DND-41 (cell line): ENCODE measurements around the gene KCNJ13.

ENCODE experiments used
- ATAC-seq: fragments of 200-7000 bp; cut with Tn5 transposase; 3 replicates; pipeline ENCODE4 v1.9.1; 2021; ENCODE audit warnings: low read depth; ENCODE audit not compliant: insufficient read depth
- DNase-seq: peaks from one replicate; pipeline ENCODE4 v3.0.0-alpha.2; 2020
- H2AFZ ChIP-seq: 2 replicates; pipeline ENCODE4 v1.6.0; 2012; ENCODE audit warnings: low read depth, low read length
- H3K27ac ChIP-seq: 2 replicates; pipeline ENCODE4 v1.5.1; 2012; ENCODE audit warnings: low read length, inconsistent platforms
- H3K27me3 ChIP-seq: fragments of 200-600 bp; sonication (generic); 2 replicates; pipeline ENCODE4 v1.6.0; 2012; ENCODE audit warnings: low read length, mild to moderate bottlenecking, inconsistent platforms; ENCODE audit not compliant: insufficient read depth, poor library complexity
- H3K36me3 ChIP-seq: 2 replicates; pipeline ENCODE4 v1.5.1; 2012; ENCODE audit warnings: low read length, inconsistent platforms; ENCODE audit not compliant: insufficient read depth
- H3K4me1 ChIP-seq: 2 replicates; pipeline ENCODE4 v1.5.1; 2012; ENCODE audit warnings: mild to moderate bottlenecking, low read length; ENCODE audit not compliant: insufficient read depth
- H3K4me2 ChIP-seq: 2 replicates; pipeline ENCODE4 v1.6.0; 2012; ENCODE audit warnings: mild to moderate bottlenecking, moderate library complexity, low read length, inconsistent platforms; ENCODE audit not compliant: insufficient read depth
- H3K4me3 ChIP-seq, 2 experiments: fragments of 200-600 bp in 1 of 2; shearing (Covaris generic) in 1 of 2; 2 replicates each; pipeline ENCODE4 v1.5.1; 2012 to 2016; ENCODE audit warnings: inconsistent platforms in 2 of 2, low read length in 2 of 2, mild to moderate bottlenecking in 2 of 2, low read depth in 1 of 2, moderate library complexity in 1 of 2
- H3K79me2 ChIP-seq: 2 replicates; pipeline ENCODE4 v1.6.0; 2012; ENCODE audit warnings: low read length, inconsistent platforms; ENCODE audit not compliant: insufficient read depth
- H3K9ac ChIP-seq: 2 replicates; pipeline ENCODE4 v1.6.0; 2012; ENCODE audit warnings: low read depth, mild to moderate bottlenecking, inconsistent platforms, low read length, moderate library complexity
- H3K9me3 ChIP-seq: 2 replicates; pipeline ENCODE4 v1.5.1; 2012; ENCODE audit warnings: low read length, moderate library complexity, mild to moderate bottlenecking, inconsistent platforms; ENCODE audit not compliant: insufficient read depth, severe bottlenecking
- H4K20me1 ChIP-seq: 2 replicates; pipeline ENCODE4 v1.6.0; 2012; ENCODE audit warnings: low read length; ENCODE audit not compliant: insufficient read depth
- EZH2 ChIP-seq: IDR thresholded peaks from 3 replicates; pipeline ENCODE4 v1.6.1; 2012; ENCODE audit warnings: borderline replicate concordance, low read depth, mild to moderate bottlenecking, moderate library complexity, low read length, inconsistent platforms; ENCODE audit not compliant: severe bottlenecking
- TF ChIP-seq, protein P1 (sequence below): IDR thresholded peaks from 2 replicates; pipeline ENCODE4 v1.5.1; 2012; ENCODE audit warnings: borderline replicate concordance, low read length, moderate library complexity, mild to moderate bottlenecking; ENCODE audit not compliant: poor library complexity, severe bottlenecking; ENCODE audit errors: extremely low read depth

The KCNJ13 gene

DNA sequence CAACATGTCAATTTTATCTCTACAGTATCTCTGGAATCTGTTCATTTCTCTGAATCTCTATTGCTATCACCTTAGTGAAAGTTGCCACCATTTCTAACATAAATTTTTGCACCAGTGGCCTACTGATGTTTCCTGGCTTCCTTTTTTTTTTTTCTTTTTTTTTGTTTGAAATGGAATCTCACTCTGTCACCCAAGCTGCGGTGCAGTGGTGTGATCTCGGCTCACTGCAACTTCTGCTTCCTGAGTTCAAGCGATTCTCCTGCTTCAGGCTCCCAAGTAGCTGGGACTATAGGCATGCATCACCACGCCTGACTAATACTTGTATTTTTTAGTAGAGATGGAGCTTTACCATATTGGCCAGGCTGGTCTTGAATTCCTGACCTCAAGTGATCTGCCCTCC is 35.1 kb downstream of the KCNJ13 start:
- ATAC-seq (no peak), DNase-seq (no peak)
- H3K9me3 ChIP-seq: no peaks in the 10 kb centered on the region
- no peak overlapping the region for H3K4me3 ChIP-seq
- H3K4me2 ChIP-seq: no peak overlapping the region
- no peak overlapping the region for H3K9ac ChIP-seq
- H4K20me1 ChIP-seq: peaks cover 3% of the 10 kb centered on the region; the same call in 1 of the 2 replicates
- no peak overlapping the region for H2AFZ ChIP-seq
- TF ChIP-seq, protein P1, sequence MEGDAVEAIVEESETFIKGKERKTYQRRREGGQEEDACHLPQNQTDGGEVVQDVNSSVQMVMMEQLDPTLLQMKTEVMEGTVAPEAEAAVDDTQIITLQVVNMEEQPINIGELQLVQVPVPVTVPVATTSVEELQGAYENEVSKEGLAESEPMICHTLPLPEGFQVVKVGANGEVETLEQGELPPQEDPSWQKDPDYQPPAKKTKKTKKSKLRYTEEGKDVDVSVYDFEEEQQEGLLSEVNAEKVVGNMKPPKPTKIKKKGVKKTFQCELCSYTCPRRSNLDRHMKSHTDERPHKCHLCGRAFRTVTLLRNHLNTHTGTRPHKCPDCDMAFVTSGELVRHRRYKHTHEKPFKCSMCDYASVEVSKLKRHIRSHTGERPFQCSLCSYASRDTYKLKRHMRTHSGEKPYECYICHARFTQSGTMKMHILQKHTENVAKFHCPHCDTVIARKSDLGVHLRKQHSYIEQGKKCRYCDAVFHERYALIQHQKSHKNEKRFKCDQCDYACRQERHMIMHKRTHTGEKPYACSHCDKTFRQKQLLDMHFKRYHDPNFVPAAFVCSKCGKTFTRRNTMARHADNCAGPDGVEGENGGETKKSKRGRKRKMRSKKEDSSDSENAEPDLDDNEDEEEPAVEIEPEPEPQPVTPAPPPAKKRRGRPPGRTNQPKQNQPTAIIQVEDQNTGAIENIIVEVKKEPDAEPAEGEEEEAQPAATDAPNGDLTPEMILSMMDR: no peak
- no peak for TF ChIP-seq EZH2
- H3K4me1 ChIP-seq: no peaks in the 10 kb centered on the region
- H3K27ac ChIP-seq: no peak overlapping the region
- no peaks in the 10 kb centered on the region for H3K27me3 ChIP-seq
- 0 out of 2 replicates have a peak, but pooled peaks cover 3% of the 10 kb centered on the region for H3K79me2 ChIP-seq
- H3K36me3 ChIP-seq: peaks cover 22% of the 10 kb centered on the region

DNA sequence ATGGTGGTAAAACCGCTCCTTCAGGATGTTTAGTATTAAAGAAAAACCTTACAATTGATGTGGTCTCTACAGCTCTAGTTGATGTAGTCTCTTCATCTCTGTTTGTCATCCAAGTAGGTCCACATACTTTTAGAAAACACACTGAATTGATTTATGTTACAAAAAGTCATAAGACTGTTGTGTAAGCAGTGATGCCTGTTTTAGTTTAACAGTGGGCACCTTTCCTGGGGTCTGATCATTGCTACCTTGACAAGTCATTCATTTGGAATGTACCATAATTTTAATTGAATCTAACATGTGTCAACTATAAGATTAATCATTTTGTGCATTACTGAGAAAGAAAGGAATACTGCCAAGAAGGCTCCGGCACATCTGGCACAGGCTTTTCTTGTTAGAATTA is 44.9 kb downstream of the KCNJ13 start:
- Histone ChIP-seq H3K4me3 (no peak overlapping the region), H3K9ac (no peak overlapping the region), H3K36me3 (peaks cover 57% of the 10 kb centered on the region), H3K4me1 (no peaks in the 10 kb centered on the region), H3K27ac (no peak overlapping the region), H4K20me1 (peaks cover 21% of the 10 kb centered on the region), H3K4me2 (no peak overlapping the region), H3K27me3 (no peaks in the 10 kb centered on the region), H3K79me2 (peaks cover 64% of the 10 kb centered on the region), H3K9me3 (no peaks in the 10 kb centered on the region), H2AFZ (no peak overlapping the region)
- TF ChIP-seq, protein P1: no peak
- TF ChIP-seq EZH2: no peak
- ATAC-seq (no peak), DNase-seq (no peak)

DNA sequence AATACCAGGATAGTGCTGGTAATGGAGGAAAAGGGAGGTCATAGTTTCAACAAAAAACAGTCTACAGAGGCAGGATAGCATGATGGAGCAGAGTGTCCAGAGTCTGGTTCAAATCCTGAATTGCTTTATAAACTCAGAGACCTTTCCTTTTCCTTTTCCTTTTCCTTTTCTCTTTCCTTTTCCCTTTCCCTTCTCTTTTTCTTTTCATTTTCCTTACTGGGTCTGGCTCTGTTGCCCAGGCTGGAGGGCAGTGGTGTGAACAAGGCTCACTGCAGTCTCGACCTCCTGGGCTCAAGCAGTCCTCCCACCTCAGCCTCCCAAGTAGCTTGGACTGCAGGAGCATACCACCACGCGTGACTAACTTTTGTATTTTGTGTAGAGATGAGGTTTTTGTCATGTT is 47.6 kb downstream of the KCNJ13 start:
- H3K9ac ChIP-seq: no peak overlapping the region

More for the DNA sequence above, 47.6 kb downstream of the KCNJ13 start:
- Histone ChIP-seq H3K79me2 (peaks cover 85% of the 10 kb centered on the region), H3K4me3 (no peak overlapping the region), H3K27me3 (no peaks in the 10 kb centered on the region), H3K27ac (no peak overlapping the region), H3K9me3 (no peaks in the 10 kb centered on the region), H3K4me2 (no peak overlapping the region), H3K4me1 (no peaks in the 10 kb centered on the region), H4K20me1 (peaks cover 25% of the 10 kb centered on the region), H3K36me3 (peaks cover 56% of the 10 kb centered on the region), H2AFZ (no peak overlapping the region)
- no peak for TF ChIP-seq EZH2
- TF ChIP-seq, protein P1: no peak
- ATAC-seq (no peak), DNase-seq (no peak)
